GOT3 (cell line): ENCODE data around the gene DOLPP1.

Experiments
- DNase-seq: peaks from one replicate; lab custom pipeline; 2025; ENCODE audit warnings: mixed read lengths; lab: John Stamatoyannopoulos, UW

DOLPP1 gene

DNA sequence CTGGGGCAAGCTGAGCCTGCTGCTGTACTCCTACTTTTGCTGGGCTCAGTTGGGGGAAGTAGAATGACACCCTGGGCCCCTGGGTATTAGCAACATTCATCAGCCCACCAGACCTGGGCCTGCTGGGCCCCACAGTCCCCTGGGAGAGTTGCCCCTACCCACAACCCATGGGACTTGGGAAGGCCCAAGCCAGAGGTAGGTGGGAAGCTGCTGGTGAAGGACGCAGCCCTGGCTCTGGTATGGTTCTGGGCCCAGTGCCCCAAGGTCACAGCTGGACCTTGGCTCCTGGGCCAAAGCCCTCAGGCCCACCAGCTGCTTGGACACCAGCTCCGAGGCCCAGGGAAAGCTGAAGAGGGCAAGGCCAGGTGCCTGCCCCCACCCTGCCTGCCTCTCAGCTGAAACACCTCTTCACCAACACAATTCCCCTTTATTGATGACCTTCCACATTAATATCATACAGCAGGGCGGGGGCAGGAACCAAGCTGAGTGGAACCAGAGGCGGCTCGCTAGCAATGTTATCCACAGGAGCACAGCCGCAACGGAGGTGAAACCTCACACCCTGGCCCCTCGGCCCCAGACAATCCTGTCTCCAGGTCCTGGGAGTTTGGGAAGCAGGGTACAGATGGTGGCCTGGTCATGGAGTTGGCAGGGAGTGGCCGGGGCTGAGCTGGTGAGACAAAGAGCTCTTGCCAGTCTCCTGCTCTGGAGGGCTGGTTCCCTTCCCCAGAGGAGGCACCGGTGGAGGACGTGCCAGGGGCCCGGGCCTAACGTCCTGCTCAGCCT lies 13.7 kb downstream of the DOLPP1 start:
- DNase-seq: no peak

DNA sequence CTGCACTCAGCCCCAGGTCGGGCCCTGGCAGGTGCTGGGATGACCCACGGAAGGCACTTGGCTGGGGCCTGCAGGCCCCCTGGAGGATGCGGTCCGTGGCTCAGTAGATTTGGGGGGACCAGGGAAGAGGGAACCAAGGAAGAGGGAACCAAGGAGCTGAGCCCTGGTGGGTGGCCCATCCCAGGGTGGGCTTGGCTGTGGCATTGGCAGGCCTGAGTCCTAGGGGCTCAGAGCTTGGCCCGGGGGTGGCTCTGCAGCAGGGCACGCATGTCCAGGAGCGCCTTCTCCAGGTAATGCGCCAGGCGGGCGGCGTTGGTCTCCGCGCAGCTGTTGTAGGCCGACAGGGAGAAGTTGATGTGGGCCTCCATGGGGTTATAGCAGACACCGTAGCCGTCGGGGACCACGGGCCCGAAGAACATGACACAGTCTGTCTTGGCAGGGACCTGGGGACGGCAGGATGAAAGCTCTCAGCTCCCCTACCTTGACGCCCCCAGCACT lies 14.3 kb downstream of the DOLPP1 start:
- no peak for DNase-seq

DNA sequence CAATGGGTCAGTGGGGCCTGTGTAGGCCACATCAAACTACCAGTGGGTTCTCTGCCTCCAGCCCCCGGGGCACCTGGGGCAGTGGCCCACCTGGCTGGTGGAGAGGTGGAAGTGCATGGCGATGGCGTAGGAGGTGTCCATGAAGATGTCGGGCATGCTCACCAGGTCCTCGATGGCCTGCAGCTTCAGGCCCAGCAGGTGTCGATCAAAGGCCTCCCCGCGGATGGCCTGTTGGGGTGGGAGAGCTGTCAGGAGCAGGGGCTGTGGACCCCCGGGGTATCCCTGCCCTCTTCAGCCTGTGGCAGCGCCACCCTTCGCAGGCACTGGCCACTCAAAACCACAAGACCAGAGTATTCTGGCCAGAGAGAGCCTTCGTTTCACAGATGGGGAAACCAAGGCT lies 15.0 kb downstream of the DOLPP1 start:
- DNase-seq: no peak

DNA sequence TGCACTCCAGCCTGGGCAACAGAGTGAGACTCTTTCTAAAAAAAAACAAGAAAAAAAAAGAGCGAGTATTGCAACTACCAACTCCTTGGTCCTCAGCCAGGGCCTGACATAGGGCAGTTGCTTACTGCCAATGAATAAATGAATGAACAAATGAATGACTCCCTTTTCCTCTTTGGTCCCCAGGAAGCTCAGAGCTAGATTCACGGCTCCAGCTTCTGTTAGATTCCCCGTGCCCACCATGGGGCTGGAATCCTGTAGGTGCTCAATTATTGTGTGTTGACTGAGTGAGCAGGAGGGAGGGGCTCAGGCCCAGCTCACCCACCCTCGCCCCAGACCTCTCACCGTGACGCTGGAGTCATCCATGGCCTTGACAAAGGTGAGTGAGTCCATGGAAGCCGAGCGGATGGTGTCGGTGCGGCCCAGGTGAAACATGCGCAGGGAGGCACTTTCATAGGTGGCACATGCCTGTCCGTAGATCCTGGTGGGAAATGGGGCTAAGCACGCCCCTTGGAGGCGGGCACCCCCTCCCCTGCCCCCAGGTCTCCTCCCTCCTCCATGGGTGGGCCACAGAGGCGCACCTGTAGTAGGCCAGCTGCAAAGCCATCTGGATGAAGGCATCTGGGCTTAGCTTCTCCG lies 16.9 kb downstream of the DOLPP1 start:
- DNase-seq: no peak

DNA sequence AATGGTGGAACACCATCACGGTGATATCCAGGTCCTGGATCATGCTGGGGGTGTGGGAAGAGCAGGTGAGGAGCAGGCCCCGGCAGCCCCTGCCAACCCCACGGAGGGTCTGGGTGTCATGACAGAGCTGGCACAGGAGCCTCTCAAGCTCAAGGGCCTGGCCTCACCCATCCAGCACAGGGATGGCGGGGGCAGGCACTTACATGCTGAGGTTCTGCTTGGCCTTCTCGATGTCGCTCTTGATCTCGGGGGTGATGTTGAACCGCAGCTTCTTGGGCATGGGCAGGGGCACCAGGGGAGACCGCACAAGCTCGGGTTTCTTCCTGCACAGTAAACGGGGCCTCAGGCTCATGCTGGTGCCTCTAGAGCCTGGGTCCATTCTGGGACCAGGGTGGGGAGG lies 17.4 kb downstream of the DOLPP1 start:
- no peak for DNase-seq

DNA sequence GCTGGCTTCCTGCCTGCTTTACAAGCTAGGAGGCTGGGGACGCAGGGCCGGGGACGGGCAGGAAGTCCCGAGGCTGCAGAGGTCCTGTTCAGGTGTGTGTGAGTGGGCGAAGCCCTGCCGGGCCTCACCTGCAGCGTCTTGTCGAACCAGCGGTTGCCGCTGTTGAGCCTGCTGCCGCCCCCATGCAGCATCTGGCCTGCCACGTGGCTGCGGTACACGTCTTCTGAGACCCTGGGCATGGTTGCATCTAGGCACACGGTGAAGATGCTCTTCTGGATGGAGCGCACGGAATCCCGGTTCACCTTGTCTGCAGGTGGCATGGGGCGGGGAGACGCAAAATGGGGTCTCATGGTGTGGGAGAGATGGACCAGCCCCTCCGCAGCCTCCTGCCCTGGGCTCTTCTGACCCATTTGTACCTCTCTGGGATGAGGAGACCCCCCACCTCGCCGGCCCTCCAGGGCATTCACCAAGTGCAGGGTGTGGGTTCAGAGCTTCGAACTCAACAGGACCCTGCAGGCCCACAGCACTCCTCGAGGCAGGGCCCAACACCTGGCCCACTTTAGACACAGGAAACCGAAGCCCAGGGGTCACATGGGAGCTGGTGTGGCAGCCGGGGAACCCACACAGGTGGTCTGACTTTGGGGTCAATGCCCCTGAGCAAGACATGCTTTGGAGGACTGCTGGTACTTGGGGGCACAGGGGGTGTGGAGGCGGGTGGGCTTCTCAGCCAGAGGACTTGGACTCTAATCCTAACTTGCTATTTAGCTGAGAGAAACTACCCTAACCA lies 19.7 kb downstream of the DOLPP1 start:
- no peak for DNase-seq

DNA sequence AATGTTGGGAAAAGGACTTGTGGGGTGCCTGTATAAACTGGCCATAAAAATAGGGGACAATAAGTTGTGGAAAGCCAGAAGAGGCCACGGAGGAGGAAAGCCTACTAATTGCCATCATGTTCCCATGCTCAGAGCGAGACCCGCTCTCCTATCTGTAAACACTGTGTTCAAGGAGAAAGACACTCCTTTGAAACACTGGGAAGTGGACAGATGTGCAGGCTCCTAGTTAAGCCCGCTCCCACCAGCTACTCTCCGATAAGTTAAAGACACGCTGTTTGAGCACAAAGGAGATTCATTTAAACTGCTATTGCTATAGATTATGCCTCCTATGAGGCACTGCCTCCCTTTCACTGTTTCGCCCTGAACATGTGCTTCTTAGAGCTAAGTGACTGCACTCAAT lies 20.4 kb downstream of the DOLPP1 start:
- no peak for DNase-seq

DNA sequence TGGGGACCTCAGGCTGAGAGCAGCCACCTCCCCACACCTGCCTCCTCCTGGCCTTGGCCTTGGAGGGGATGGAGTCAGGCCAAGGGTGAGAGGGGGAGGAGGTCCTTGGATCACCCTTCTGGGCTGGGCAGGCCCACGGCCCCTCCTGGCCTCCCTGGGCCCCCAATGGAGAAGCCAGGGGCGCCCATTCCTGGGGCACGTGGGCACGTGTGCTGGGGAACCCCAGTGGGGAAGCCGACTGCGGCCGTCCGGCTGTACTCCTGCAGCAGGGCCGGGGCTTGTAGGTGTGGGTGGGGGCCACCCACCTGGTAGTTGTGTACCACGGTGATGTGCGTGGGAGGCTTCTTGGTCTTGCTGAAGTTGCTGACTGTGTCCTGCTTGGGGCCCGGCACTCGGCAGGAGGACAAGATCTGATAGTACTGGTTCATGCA lies 21.2 kb downstream of the DOLPP1 start:
- DNase-seq: no peak

DNA sequence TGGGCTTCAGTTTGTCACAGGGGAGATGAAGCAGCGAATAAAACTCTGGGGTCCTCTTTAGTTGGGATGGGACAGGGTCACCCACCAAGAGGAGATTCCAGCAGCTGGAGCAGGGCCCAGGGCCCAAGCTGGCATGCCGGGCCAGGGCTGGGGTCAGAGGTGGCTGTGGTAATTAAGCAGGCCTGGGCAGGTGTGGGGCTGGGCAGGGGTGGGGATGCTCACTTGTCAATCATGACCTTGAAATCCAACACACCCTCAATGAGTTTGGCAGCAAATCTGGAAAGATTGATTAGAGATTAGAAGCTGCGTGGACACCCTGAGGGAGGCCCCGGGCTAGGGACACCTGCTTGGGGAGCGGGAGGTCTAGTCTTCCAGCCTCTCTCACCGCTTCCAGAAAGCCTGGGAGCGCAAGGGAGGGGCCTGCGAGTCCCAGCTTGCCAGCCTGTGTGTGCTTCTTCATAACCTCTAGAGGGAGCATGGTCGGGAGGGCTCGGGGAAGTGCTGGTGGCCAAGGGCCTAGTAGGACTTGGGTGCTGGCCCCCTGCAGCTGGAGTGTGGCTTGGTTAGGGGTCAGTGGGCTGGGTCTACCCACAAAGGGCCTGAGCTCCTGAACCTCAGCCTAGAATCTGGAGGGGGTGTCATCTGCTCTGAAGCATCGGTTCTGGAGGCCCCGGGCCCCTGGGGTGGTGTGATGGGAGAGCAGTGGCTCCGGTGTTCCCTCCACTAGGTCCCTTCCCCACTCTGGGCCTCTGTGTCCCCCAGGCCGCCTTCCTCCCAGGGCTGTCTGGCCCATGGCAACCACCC lies 22.1 kb downstream of the DOLPP1 start:
- DNase-seq: no peak

DNA sequence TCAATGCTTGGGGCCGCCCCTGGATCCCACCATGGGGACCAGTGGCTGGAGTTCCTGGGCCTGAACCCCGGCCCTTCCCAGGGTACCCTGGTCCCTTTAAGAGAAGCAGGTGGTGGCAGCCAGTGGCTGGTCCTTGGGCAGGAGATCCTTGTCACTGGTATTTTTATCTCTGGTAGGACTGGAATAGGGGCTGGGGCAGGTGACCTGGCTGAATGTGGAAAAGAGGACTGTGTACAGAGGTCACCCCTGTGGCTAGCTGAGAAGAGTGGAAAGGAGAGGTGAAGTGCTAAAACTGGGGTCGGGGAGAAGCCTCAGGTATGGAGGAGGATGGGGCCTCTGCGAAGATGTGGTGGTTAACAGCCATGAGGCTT lies 22.7 kb downstream of the DOLPP1 start:
- DNase-seq: no peak

DNA sequence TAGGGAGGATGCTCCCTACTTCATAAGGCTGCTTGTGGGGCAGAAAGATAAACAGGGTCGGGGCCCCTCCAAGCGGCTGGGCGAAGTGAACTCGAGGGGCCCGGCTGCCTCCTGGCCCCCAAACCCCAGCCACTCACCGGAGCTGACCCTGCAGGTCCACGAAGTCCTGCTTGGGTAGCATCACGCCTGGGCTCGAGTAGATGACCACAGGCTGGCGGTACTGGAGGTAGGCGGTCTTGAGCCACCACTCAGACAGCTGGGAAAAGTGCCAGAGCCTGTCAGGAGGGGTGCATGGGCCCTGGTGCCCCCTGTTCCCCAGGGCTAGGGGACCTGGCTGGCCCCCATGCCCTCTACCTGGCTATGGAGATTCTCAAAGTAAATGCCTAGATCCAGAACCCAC lies 23.1 kb downstream of the DOLPP1 start:
- no peak for DNase-seq

DNA sequence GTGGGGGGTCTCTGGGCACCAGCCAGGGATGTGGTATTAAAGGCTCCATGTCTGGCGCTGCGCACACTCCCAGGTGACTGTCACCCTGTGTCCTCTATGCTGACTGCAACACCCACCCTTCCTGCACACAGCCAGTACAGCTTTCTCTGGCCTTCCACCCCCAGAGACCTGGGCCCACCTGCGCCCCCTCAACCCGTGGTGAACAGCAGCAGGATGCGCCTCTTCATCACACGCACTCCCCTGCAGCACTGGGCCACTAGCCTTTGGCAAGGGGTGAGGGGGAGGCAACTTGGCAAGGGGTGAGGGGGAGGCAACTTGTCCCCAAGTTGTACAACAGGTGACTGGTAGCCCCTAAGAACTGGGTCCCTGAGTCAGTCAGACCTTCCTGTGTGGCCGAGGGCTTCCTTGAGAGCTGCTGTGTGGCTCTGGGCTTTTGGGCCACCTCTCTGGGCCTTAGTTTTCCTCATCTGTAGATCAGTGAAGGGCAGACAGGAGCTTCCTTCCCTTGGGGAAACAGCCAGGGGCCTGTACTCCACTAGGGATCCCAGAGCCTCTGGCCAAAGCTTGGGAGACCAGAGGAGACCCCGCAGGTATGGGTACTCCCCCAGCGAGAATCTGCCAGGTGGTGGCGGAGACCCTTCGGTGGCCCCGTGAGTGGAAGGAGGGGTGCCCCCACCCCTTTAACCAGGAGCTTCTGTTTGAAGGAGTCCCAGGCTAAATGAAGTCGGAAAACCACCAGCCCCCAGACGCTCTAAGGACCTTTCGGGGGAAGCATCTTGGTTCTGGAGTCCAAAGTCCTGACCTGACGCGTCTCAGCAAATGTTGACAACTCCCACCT lies 25.2 kb downstream of the DOLPP1 start:
- DNase-seq: no peak

DNA sequence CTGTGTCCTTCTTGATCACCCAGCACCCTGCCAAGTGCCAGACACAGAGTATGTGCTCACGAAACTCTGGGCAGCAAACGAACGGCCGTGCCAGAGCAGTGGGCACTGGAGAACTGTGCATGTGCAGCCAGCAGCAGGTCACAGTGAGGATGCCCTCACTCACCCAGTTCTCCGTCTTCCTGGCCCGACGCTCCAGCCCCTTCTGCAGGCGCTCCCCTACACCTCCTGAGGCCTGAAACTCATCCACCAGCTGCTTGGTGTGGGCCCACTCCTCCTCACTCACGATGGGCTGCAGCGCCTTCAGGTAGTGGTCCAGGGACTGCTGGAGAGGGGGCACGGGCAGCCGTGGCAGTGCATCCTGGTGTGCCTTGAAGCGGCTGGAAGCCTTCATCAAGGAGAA lies 26.7 kb downstream of the DOLPP1 start:
- DNase-seq: no peak

DNA sequence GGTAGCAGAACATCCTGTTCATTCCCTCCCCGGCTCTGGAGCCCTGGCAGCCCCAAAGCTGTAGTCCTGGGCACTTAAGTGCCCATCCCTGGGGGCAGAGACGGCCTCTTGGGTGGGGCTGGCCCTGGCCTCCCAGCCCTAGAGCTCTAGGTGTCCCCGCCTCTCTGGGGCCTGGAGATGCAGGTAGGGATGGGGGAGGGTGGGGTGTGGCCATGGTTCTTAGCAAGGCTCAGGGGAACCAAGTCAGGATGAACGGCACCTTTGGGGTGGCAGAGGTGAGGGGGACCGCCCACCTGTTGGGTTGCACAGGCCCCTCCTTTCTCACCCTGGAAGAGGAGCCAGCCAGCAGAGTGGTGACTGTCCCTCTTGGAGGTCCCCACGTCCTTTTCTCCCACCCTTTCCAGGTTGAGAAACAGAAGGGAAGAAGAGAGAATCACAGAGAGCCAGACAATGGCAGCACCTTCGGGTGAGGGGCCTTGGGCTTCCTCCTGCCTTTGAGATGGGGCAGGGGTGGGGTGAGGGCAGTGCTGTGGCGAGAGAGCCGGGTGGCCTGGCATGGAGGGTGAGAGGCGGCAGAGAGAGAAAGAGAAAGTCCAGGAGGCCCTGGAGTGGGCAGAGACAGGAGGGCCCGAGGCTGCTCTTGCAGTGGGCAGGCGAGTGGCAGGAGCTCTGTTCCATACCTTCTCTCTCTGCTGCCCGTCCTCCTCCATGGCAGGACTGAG lies 27.3 kb downstream of the DOLPP1 start:
- no peak for DNase-seq

DNA sequence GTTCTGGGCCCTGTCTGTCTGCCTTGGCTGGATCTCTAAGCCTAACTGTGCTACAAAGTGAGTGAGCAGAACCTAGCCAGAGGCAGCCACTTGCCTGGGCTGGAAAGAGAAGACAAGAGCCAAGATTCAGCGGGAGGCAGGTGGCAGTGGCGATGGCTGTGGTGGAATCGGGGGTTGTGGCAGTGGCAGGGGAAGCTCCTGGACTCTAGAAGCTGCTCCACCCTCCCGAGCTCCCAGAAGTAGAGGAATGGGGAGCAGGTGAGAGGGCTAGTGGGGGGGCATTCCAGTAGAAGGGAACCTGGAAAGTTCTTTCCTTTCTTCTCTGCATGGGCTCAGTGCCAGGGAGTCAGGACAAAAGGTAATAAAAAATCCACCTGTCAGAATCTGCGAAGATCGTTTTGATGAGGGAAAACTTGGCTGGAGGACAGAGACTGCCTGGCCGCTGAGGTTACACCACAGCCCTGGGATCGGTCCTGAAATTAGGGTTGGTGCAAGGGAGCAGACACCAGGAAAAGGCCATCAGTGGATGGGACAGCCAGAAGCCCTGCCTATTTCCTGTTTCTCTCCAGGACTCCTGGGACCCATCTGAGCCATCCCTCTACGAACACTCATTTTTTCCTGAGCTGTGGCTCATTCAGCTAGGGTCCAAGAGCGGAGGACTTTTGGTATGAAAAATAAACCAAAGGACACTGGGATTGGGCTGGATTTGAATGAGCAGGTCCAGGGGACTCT lies 28.1 kb downstream of the DOLPP1 start:
- no peak for DNase-seq

DNA sequence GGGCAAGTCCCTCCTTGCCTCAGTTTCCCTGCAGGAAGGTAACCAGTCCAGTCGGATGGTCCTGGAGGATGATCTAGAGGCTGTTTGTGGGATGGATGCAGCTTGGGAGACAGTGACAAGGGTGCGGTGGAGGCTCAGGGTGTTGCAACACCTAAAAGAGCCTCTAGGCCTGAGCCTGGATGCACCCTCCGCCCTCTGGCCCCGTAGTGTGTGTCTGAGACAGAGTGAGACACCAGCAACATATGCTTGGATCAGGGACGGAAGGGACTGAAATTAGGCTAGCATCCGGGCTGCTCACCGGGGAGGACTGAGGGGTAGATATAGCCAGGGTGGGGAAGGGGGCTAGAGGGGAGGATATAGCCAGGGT lies 28.6 kb downstream of the DOLPP1 start:
- no peak for DNase-seq

DNA sequence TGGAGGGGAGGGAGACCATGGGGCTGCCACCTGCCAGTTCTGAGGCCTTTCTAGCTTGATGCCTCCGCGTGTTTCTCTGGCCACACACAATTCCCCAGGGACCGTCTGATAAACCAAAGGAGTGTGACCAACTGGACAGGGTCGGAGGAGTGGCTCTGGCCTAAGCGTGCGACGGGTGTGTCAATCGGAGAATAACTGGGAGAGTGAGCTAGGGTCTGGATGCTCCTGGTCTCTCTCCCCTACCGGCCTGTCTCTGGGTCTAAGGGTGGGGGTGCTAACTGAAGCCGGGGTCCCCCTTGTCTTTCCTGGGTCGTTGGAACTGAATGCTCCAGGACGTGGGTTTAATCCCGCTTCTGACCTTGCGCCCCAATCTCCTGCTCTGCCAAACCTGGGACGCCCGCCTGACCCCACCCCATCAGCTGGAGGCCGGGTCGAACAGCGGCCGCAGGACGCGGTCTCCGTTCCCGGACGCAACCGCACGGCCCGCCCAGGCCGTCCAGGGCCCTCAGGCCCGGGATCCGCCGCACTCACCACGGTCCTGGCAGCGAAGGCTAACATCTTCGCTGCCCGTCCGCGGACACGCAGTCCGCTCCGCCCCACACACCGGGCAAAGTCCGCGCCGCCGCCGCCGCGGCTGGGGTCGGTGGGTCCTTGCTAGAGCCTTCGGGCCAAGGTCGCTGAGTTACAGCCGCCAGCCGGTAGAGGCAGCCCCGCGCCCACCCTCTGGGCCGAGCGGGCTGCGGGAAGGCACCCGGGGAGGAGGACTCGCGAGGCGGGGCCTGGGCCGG lies 29.2 kb downstream of the DOLPP1 start:
- no peak for DNase-seq

DNA sequence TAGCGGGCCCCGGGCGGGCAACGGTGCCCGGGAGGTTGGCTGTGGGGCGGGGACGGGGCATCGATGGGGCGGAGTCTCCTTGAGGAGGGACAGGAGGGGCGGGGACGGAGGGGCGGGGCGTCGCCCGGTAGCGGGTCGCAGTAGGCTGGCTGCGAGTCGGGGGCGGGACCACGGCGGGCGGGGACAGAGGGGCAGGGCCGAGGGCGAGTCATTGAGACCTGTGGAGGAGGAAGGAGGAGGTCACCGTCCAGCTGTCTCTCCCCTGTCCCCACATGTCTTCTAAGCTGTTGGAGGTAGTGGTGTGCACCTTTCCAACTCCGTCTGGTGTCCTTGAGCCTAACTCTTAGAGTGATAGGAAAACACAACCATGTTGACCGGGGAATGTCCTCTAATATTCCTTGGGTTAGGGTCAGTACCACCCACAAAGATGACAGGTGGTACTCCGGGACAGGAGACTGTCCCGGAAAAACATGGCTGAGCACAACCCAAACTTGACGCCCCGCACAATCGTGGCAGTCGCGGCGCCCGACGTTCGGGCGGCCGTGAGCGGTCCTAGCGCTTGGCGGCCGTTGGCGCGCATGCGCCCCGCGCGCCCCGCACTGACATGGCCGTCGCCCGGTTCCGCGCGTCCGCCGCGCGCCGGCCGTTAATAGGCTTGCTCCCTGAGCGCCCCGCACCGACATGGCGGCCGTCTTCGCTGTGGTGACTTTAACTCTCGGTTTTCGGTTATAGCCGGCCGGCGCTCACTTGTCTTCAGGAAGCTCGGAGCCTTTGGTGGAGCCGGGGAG lies 30.0 kb downstream of the DOLPP1 start, which contains the start of the genes CRAT and PTPA:
Gene CRAT, minus strand, starts transcription at position 54 of the 788 bp plus-strand sequence. CDS start 284 bp downstream, outside the sequence.
Gene PTPA, plus strand, starts transcription at position 676 of the 788 bp plus-strand sequence. CDS start 186 bp downstream, outside the sequence.
- peak; percentile 69 for DNase-seq
